Calu3 (cell line): Measurements from ENCODE around the gene OR52M1. TPM values are rescaled to one million over a fixed set of nuclear protein-coding genes. Genes with fewer than 3 reads are reported as not detected.
"Not testable (repeated sequence)": the region's sequence is repeated elsewhere in the genome, so short reads cannot be mapped to it uniquely, and the experiment has no call there.

ENCODE experiments used
- BruUV-seq: library from RNA; stranded (reverse); fragments of 400-500 nt; replicated peaks from 2 replicates; lab custom pipeline; 2021; lab: Mats Ljungman, UMichigan
- CTCF ChIA-PET: fragments of 300-600 bp; sonication (Branson Sonifier 250); formaldehyde crosslinking; loops from one replicate; lab custom pipeline; 2022; ENCODE audit warnings: antibody characterized with exemption; lab: Charles Lee
- DNase-seq: peaks from one replicate; pipeline ENCODE4 v3.0.0; 2022
- H3K27ac Mint-ChIP-seq: one replicate; pipeline ENCODE4 v1.8.0; 2022; ENCODE audit warnings: mixed read lengths; ENCODE audit not compliant: unreplicated experiment
- H3K27me3 Mint-ChIP-seq: one replicate; pipeline ENCODE4 v1.8.0; 2022; ENCODE audit warnings: mixed read lengths; ENCODE audit not compliant: unreplicated experiment
- H3K36me3 Mint-ChIP-seq: one replicate; pipeline ENCODE4 v1.8.0; 2022; ENCODE audit warnings: mild to moderate bottlenecking, moderate library complexity, mixed read lengths; ENCODE audit not compliant: insufficient read depth, unreplicated experiment
- H3K4me1 Mint-ChIP-seq: one replicate; pipeline ENCODE4 v1.8.0; 2022; ENCODE audit warnings: mild to moderate bottlenecking, low read depth, mixed read lengths; ENCODE audit not compliant: unreplicated experiment
- H3K4me3 Mint-ChIP-seq: one replicate; pipeline ENCODE4 v1.8.0; 2022; ENCODE audit warnings: mild to moderate bottlenecking, low read depth, moderate library complexity, mixed read lengths; ENCODE audit not compliant: unreplicated experiment
- H3K9me3 Mint-ChIP-seq: one replicate; pipeline ENCODE4 v1.8.0; 2022; ENCODE audit warnings: low read depth, mixed read lengths; ENCODE audit not compliant: unreplicated experiment
- intact Hi-C: fragments of 100-400 bp; cut with micrococcal nuclease; formaldehyde crosslinking; loops from one replicate; pipeline ENCODE4 v1.10.0; 2022; ENCODE audit not compliant: unreplicated experiment
- total RNA-seq: library from RNA; stranded (reverse); gene quantifications from 2 replicates; pipeline ENCODE4 v1.2.3, GENCODE V29; 2022
- TF ChIP-seq, protein P1 (sequence below): fragments of 200-600 bp; IDR thresholded peaks from one replicate; pipeline ENCODE4 v1.8.0; 2022; ENCODE audit warnings: antibody characterized with exemption; ENCODE audit not compliant: unreplicated experiment

The OR52M1 gene
- total RNA-seq, 1 experiment from 2014 or later: not detected

DNA sequence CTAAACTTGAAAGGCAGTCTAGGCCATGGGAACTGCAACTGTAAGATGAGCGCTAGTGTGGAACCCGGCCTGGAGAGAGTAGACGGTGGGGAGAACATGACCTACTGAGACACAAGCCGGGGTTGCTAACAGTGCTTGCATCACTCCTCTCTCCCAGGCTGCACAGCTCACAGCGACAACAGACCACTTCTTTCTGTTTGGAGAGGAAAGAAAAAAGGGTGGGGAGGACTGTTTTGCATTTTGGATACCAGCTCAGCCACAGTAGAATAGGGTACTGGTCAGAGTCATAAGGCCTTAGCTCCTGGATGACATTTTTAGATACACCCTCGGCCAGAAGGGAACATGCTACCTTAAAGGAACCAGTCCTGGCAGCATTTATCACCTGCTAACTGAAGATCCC lies 22.2 kb upstream of the OR52M1 start:
- Mint-ChIP-seq H3K27me3 (peaks cover 90% of the 10 kb centered on the region), H3K4me3 (no peak overlapping the region), H3K9me3 (no peaks in the 10 kb centered on the region), H3K4me1 (no peaks in the 10 kb centered on the region), H3K36me3 (no peaks in the 10 kb centered on the region), H3K27ac (no peak overlapping the region)
- CTCF ChIA-PET: no interaction called here
- TF ChIP-seq, protein P1, sequence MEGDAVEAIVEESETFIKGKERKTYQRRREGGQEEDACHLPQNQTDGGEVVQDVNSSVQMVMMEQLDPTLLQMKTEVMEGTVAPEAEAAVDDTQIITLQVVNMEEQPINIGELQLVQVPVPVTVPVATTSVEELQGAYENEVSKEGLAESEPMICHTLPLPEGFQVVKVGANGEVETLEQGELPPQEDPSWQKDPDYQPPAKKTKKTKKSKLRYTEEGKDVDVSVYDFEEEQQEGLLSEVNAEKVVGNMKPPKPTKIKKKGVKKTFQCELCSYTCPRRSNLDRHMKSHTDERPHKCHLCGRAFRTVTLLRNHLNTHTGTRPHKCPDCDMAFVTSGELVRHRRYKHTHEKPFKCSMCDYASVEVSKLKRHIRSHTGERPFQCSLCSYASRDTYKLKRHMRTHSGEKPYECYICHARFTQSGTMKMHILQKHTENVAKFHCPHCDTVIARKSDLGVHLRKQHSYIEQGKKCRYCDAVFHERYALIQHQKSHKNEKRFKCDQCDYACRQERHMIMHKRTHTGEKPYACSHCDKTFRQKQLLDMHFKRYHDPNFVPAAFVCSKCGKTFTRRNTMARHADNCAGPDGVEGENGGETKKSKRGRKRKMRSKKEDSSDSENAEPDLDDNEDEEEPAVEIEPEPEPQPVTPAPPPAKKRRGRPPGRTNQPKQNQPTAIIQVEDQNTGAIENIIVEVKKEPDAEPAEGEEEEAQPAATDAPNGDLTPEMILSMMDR: no peak
- no peak for DNase-seq
- intact Hi-C loops: no loop called here
- BruUV-seq: no TSS peak

DNA sequence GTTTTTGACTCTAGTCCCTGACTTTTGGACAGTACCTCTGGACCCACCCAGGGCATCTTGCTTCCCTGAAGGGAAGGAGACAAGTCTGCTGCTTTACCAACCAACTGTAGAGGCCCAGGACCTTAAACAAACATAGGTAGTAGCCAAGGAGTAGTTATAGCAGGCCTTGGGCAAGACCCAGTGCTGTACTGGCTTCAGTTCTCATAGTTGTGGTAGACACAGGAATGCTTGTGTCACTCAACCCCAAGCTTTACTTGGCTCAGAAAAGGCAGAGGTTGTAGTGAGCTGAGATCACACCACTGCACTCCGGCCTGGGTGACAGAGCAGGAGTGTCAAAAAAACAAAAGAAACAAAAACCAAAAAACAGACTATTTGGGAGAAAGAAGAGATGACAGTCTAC lies 21.3 kb upstream of the OR52M1 start:
- H3K4me1 Mint-ChIP-seq: no peaks in the 10 kb centered on the region
- TF ChIP-seq, protein P1: no peak
- no peaks in the 10 kb centered on the region for H3K36me3 Mint-ChIP-seq
- H3K27me3 Mint-ChIP-seq: peaks cover 81% of the 10 kb centered on the region
- CTCF ChIA-PET: no interaction called here
- no peak for DNase-seq
- intact Hi-C loops: no loop called here
- no peak overlapping the region for H3K27ac Mint-ChIP-seq
- no peaks in the 10 kb centered on the region for H3K9me3 Mint-ChIP-seq
- no peak overlapping the region for H3K4me3 Mint-ChIP-seq
- no TSS peak for BruUV-seq

DNA sequence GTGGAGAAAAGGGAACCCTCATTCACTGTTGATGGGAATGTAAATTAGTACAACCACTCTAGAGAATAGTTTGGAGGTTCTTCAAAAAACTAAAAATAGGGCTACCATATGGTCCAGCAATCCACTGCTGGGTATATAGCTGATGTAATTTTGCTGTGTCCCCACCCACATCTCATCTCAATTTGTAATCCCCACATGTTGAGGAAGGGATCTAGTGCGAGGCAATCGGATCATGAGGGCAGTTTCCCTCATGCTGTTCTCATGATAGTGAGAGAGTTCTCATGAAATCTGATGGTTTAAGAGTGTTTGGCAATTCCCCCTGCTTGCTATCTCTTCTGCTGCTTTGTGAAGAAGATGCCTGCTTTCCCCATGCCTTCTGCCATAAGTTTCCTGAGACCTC lies 17.1 kb upstream of the OR52M1 start:
- H3K36me3 Mint-ChIP-seq: no peaks in the 10 kb centered on the region
- no peaks in the 10 kb centered on the region for H3K9me3 Mint-ChIP-seq
- no peak overlapping the region for H3K4me3 Mint-ChIP-seq
- DNase-seq: no peak
- CTCF ChIA-PET: no interaction called here
- intact Hi-C loops: no loop called here
- no peaks in the 10 kb centered on the region for H3K4me1 Mint-ChIP-seq
- H3K27ac Mint-ChIP-seq: no peak overlapping the region
- no TSS peak for BruUV-seq
- H3K27me3 Mint-ChIP-seq: peaks cover 39% of the 10 kb centered on the region
- TF ChIP-seq, protein P1: no peak

GRCh38 chr11:4531686-4532085 lies 13.3 kb upstream of the OR52M1 start:
- H3K4me3 Mint-ChIP-seq, BruUV-seq, H3K27ac Mint-ChIP-seq, H3K4me1 Mint-ChIP-seq, H3K9me3 Mint-ChIP-seq, CTCF ChIA-PET, intact Hi-C loops, H3K36me3 Mint-ChIP-seq, DNase-seq: not testable (repeated sequence)
- H3K27me3 Mint-ChIP-seq: peaks cover 15% of the 10 kb centered on the region

- no TSS peak for BruUV-seq
- DNase-seq: peak; percentile 73
- H3K27me3 Mint-ChIP-seq: peaks cover 43% of the 10 kb centered on the region
- TF ChIP-seq, protein P1: peak; percentile 46
- H3K36me3 Mint-ChIP-seq: no peaks in the 10 kb centered on the region
- no peak overlapping the region for H3K4me3 Mint-ChIP-seq
- H3K9me3 Mint-ChIP-seq: no peaks in the 10 kb centered on the region
- no peak overlapping the region for H3K27ac Mint-ChIP-seq
- CTCF ChIA-PET: interaction anchor here (0.6 to 3.3 kb wide), 5 partner anchors 43 to 358 kb away, joined by 3 to 53 read pairs (median 4); partner anchors contain the start of gene TRIM21
- H3K4me1 Mint-ChIP-seq: no peaks in the 10 kb centered on the region
- intact Hi-C loops: loop anchor here (1.0 kb wide), 2 partner anchors 42 to 352 kb away; no protein-coding TSS in a partner anchor
These were observed 5.3 kb upstream of the OR52M1 start for GRCh38 chr11:4539603-4540219.
